Measurements from ENCODE around the gene VPS13D.

Gene VPS13D

GRCh38 chr1:12412439-12412838 lies 182.6 kb downstream of the VPS13D start:
- TF ChIP-seq CTCF (conservative IDR thresholded peaks at IDR 0.05; ENCODE audit: low read depth, low read length), result no peak
- no peaks in the 10 kb centered on the region for H3K4me1 ChIP-seq (ENCODE audit: low read depth, poor library complexity, severe bottlenecking)
- no peaks in the 10 kb centered on the region for H3K27me3 ChIP-seq (ENCODE audit: insufficient read depth, low read depth)
- H3K4me3 ChIP-seq (IDR thresholded peaks at IDR 0.05; ENCODE audit: insufficient read depth, low read depth, low read length), result no peak overlapping the region
- H3K4me2 ChIP-seq, result no peak overlapping the region
- no peaks in the 10 kb centered on the region for H3K79me2 ChIP-seq (ENCODE audit: insufficient read depth, low read depth)
- H3K9ac ChIP-seq, result no peak overlapping the region
- no peak overlapping the region for H3K27ac ChIP-seq
- H4K20me1 ChIP-seq (ENCODE audit: insufficient read depth), result no peaks in the 10 kb centered on the region
- no peak overlapping the region for H2AFZ ChIP-seq (ENCODE audit: low read depth)
- no peaks in the 10 kb centered on the region for H3K36me3 ChIP-seq (ENCODE audit: insufficient read depth)

- Histone ChIP-seq H3K27me3 (ENCODE audit: insufficient read depth, low read depth) (no peaks in the 10 kb centered on the region), H3K4me3 (IDR thresholded peaks at IDR 0.05; ENCODE audit: insufficient read depth, low read depth, low read length) (no peak overlapping the region), H3K4me1 (ENCODE audit: low read depth, poor library complexity, severe bottlenecking) (no peaks in the 10 kb centered on the region), H3K79me2 (ENCODE audit: insufficient read depth, low read depth) (no peaks in the 10 kb centered on the region), H4K20me1 (ENCODE audit: insufficient read depth) (no peaks in the 10 kb centered on the region), H3K4me2 (no peak overlapping the region), H3K36me3 (ENCODE audit: insufficient read depth) (no peaks in the 10 kb centered on the region), H3K27ac (no peak overlapping the region), H2AFZ (ENCODE audit: low read depth) (no peak overlapping the region), H3K9ac (no peak overlapping the region)
- no peak for TF ChIP-seq CTCF (conservative IDR thresholded peaks at IDR 0.05; ENCODE audit: low read depth, low read length)
Measured at GRCh38 chr1:12413664-12414410, 184.0 kb downstream of the VPS13D start.

GRCh38 chr1:12414444-12415018 lies 184.7 kb downstream of the VPS13D start:
- no peak for TF ChIP-seq CTCF (conservative IDR thresholded peaks at IDR 0.05; ENCODE audit: low read depth, low read length)
- H3K36me3 ChIP-seq (ENCODE audit: insufficient read depth), result no peaks in the 10 kb centered on the region

GRCh38 chr1:12415038-12415466 lies 185.2 kb downstream of the VPS13D start:
- Histone ChIP-seq H3K27ac (no peak overlapping the region), H3K4me3 (IDR thresholded peaks at IDR 0.05; ENCODE audit: insufficient read depth, low read depth, low read length) (no peak overlapping the region), H3K27me3 (ENCODE audit: insufficient read depth, low read depth) (no peaks in the 10 kb centered on the region), H3K9ac (no peak overlapping the region), H3K36me3 (ENCODE audit: insufficient read depth) (no peaks in the 10 kb centered on the region), H3K4me2 (no peak overlapping the region), H3K4me1 (ENCODE audit: low read depth, poor library complexity, severe bottlenecking) (no peaks in the 10 kb centered on the region), H2AFZ (ENCODE audit: low read depth) (no peak overlapping the region), H4K20me1 (ENCODE audit: insufficient read depth) (no peaks in the 10 kb centered on the region), H3K79me2 (ENCODE audit: insufficient read depth, low read depth) (no peaks in the 10 kb centered on the region)
- TF ChIP-seq CTCF (conservative IDR thresholded peaks at IDR 0.05; ENCODE audit: low read depth, low read length), result no peak

More at GRCh38 chr1:12414444-12415018, 184.7 kb downstream of the VPS13D start:
- no peak overlapping the region for H3K9ac ChIP-seq
- H3K79me2 ChIP-seq (ENCODE audit: insufficient read depth, low read depth), result no peaks in the 10 kb centered on the region
- H3K4me3 ChIP-seq (IDR thresholded peaks at IDR 0.05; ENCODE audit: insufficient read depth, low read depth, low read length), result no peak overlapping the region
- no peaks in the 10 kb centered on the region for H3K4me1 ChIP-seq (ENCODE audit: low read depth, poor library complexity, severe bottlenecking)
- H3K4me2 ChIP-seq, result no peak overlapping the region
- H3K27ac ChIP-seq, result no peak overlapping the region
- H3K27me3 ChIP-seq (ENCODE audit: insufficient read depth, low read depth), result no peaks in the 10 kb centered on the region
- H4K20me1 ChIP-seq (ENCODE audit: insufficient read depth), result no peaks in the 10 kb centered on the region
- no peak overlapping the region for H2AFZ ChIP-seq (ENCODE audit: low read depth)
